GM21529 (cell line): ENCODE results near the gene TSKU.
"Not testable (repeated sequence)": the region's sequence is repeated elsewhere in the genome, so short reads cannot be mapped to it uniquely, and the experiment has no call there.

Experiments
- ATAC-seq: cut with Tn5 transposase; IDR thresholded peaks from one replicate; pipeline ENCODE4 v1.9.1; 2021; ENCODE audit not compliant: unreplicated experiment

Gene TSKU

GRCh38 chr11:76787911-76788596, 4.9 kb downstream of the TSKU start:
- ATAC-seq = no peak

- no peak for ATAC-seq
Measured at GRCh38 chr11:76788661-76789442, 5.7 kb downstream of the TSKU start.

GRCh38 chr11:76789443-76789719, 6.2 kb downstream of the TSKU start:
- no peak for ATAC-seq

DNA sequence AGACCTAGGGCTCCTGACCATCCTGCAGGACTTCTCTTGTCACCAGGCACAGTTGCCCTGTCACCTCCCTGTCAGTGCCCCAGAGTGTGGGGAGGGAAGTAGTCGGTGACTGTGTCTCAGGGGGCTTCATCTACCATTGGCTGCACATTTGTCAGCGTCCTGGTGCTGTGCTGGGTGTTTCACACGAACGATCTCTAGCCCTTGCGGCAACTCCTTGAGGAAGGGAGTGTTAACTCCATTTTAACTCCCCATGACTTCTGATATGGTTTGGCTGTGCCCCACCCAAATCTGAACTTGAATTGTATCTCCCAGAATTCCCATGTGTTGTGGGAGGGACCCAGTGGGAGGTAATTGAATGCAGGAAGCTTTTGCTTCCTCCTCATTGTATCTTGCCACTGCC, 7.1 kb downstream of the TSKU start:
- no peak for ATAC-seq

DNA sequence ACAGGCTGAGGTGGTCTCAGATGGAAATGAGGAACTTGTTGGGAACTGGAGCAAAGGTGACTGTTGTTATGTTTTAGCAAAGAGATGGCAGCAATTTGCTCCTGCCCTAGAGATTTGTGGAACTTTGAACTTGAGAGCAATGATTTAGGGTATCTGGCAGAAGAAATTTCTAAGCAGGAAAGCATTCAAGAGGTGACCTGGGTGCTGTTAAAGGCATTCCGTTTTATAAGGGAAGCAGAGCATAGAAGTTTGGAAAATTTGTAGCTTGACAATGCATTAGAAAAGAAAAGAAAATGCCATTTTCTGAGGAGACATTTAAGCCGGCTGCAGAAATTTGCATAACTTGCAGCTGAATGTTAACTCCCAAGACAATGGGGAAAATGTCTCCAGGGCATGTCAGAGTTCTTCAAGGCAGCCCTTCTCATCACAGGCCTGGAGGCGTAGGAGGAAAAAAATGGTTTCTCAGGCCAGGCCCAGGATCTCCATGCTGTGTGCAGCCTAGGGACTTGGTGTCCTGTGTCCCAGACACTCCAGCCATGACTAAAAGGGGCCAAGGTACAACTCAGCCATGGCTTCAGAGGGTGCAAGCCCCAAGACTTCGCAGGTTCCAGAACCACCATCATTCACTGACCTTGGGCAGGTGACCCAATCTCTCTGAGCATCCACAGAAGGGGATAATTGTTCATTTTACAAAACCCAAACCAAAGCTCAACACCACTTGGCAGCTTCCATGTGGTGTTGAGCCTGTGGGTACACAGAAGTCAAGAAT, 8.0 kb downstream of the TSKU start:
- not testable (repeated sequence) for ATAC-seq

GRCh38 chr11:76791861-76792260, 8.7 kb downstream of the TSKU start:
- ATAC-seq = no peak

DNA sequence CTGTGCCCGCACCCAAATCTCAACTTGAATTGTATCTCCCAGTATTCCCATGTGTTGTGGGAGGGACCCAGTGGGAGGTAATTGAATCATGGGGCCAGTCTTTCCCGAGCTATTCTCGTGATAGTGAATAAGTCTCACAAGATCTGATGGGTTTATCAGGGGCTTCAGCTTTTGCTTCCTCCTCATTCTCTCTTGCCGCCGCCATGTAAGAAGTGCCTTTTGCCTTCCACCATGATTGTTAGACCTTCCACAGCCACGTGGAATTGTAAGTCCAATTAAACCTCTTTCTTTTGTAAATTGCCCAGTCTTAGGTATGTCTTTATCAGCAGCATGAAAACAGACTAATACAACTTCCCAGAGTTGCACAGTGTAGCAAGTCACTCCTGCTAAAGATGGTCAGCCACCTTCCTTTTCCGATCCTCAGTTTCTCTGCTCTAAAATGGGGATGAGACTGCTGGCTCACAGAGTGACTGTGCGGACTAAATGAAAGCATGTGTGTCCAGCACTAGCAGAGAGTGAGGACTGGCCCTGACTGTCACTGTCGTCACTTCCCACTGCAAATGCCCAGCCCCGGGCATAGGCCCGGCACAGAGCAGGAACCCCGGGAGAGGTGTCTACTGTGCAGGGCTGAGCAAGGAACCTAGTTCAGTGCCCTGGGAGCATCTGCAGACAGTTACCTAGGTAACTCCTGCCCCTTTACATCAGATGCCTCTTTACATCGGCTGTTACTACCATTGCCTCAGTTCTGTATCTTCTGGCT, 9.5 kb downstream of the TSKU start:
- ATAC-seq = no peak

DNA sequence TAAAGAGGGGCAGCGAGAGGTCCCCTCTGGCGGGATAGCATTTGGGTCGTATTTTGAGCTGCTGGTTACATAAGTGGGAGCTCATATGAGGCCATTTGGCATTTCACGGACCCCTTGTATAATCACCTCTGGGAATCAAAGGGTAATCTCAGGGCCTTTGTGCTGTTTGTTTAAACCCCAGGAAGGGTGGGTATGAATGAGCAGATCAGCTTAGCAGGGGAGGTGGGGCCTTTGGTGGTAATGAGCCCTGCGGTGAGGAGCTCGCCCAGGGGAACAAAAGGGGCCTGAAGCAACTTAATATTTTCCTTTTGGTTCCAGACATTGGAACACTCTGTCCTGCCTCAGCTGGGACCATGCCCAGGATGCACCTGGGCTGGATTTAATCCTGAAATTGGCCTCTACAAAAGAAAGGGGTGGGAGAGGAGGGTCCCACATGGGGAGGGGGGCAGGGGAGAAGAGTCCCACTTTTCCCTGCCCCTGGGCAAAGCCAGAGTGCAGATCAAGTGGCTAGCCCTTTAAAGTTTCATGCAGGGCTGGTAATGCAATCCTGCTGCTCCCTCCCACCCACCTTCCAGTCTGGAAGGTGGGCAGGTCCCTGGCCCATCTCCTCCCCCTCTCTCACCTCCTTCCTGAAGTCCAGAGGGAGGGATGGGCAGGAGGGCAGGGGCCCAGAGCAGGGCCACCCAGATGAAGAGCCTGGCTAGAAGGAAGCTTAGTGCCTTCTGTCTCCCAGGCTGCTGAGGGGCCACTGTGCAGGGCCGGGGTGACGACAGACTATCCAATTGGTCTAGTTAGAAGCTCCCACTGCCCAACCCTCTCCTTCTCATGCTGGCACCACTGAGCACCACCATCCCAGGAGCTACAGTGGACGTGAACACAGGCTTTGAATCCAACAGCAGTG, 10.5 kb downstream of the TSKU start:
- ATAC-seq = no peak

- ATAC-seq = no peak
Measured at GRCh38 chr11:76794371-76795289, 11.5 kb downstream of the TSKU start.

GRCh38 chr11:76795290-76795935, 12.3 kb downstream of the TSKU start:
- no peak for ATAC-seq

- no peak for ATAC-seq
Measured at GRCh38 chr11:76795936-76796441, 12.8 kb downstream of the TSKU start.

DNA sequence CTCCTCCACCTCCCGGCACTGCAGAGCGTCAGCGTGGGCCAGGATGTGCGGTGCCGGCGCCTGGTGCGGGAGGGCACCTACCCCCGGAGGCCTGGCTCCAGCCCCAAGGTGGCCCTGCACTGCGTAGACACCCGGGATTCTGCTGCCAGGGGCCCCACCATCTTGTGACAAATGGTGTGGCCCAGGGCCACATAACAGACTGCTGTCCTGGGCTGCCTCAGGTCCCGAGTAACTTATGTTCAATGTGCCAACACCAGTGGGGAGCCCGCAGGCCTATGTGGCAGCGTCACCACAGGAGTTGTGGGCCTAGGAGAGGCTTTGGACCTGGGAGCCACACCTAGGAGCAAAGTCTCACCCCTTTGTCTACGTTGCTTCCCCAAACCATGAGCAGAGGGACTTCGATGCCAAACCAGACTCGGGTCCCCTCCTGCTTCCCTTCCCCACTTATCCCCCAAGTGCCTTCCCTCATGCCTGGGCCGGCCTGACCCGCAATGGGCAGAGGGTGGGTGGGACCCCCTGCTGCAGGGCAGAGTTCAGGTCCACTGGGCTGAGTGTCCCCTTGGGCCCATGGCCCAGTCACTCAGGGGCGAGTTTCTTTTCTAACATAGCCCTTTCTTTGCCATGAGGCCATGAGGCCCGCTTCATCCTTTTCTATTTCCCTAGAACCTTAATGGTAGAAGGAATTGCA, 13.5 kb downstream of the TSKU start:
- ATAC-seq = no peak

DNA sequence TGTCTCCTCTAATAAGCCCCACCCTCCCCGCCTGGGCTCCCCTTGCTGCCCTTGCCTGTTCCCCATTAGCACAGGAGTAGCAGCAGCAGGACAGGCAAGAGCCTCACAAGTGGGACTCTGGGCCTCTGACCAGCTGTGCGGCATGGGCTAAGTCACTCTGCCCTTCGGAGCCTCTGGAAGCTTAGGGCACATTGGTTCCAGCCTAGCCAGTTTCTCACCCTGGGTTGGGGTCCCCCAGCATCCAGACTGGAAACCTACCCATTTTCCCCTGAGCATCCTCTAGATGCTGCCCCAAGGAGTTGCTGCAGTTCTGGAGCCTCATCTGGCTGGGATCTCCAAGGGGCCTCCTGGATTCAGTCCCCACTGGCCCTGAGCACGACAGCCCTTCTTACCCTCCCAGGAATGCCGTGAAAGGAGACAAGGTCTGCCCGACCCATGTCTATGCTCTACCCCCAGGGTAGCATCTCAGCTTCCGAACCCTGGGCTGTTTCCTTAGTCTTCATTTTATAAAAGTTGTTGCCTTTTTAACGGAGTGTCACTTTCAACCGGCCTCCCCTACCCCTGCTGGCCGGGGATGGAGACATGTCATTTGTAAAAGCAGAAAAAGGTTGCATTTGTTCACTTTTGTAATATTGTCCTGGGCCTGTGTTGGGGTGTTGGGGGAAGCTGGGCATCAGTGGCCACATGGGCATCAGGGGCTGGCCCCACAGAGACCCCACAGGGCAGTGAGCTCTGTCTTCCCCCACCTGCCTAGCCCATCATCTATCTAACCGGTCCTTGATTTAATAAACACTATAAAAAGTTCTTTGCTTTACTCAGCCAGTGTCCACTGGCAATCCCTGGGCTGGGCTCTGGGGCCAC, 14.4 kb downstream of the TSKU start:
- no peak for ATAC-seq

DNA sequence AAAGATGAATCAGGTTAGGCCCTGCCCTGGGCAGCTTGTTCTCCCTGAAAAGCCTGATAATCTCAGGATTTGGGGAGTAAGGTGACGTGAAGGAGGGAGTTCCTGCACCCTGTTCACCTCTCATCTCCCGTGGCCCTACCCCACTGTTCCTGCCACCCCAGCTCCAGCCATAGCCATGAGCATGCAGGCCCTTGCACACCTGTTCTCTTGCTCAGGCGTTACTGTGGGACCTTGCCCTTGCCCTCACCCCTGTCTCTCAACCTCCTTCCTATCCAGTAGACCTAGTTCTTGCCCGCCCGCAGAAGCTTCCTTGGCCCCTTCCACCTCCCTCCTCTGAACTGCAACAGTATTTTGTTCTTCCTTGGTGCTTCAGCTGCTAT, 15.0 kb downstream of the TSKU start:
- ATAC-seq = no peak

DNA sequence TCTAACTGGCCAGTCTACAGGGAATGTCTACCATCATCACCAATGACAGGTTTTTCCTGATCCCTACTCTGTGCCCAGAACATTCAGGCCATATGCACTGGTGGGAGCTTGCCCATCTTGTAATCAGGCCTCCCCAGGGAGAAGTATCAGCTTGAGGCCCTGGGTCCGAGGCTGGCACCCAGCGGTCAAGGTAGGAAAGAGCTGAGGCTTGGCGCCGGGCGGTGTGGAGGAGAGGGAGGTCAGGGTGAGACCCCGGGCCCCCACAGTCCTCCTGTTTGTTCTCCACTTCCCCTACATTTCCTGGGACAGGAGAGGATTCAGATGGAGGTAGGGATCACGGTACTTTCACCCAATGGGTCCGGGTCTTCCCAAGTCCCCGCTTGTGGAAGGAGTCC, 15.5 kb downstream of the TSKU start:
- no peak for ATAC-seq

DNA sequence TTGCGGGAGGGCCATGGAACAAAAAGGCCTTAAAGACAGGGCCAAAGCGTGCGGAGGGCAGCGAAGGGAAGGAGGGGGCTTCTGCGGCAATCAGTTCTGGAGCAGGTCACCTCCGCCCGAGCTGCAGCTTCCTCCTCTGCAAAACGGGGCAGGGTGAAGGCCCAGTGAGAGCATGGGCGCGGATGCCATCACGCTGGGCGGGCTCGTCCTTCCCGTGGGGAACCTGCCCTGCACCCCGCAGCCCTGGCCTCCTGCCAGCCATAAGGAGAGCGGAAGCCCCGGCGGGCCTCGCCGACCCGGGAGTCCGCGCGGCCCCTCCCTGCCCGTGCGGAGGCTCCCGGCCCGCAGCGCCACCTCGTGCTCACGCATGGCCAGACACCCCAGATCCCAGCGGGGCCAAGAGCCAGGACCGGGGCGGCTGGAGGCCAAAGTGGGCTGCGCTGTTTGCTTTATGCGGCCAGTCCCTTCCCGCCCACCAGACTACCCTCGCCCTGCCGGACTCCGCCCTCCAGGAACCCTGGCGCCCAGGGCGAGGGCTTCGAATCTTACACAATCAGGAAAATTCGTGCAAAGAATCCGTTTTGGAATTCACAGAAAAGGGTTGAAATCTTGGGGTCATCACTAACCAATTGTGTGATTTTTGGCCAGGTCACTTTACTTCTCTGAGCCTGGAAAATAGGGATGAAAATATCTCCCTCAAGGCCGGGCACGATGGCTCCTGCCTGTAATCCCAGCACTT, 16.1 kb downstream of the TSKU start:
- ATAC-seq = no peak
